ENCODE results near the gene NCKAP5. TPM values are rescaled to one million over a fixed set of nuclear protein-coding genes. Genes with fewer than 3 reads are reported as not detected.

NCKAP5 gene
- total RNA-seq, 2 donors from 2014 or later = 2.0 to 7.1 TPM

- no peaks in the 10 kb centered on the region for H3K36me3 ChIP-seq
- no peaks in the 10 kb centered on the region for H3K4me1 ChIP-seq (replicated peaks)
- H3K27ac ChIP-seq = no peak overlapping the region
- no peaks in the 10 kb centered on the region for H3K27me3 ChIP-seq (replicated peaks; ENCODE audit: insufficient read depth)
- H3K9me3 ChIP-seq = no peaks in the 10 kb centered on the region
- no peak for TF ChIP-seq POLR2A (IDR thresholded peaks at IDR 0.05)
- TF ChIP-seq POLR2AphosphoS5 (IDR thresholded peaks at IDR 0.05) = no peak
- TF ChIP-seq CTCF (IDR thresholded peaks at IDR 0.05) = no peak
- DNase-seq (ENCODE audit: low spot score) = no peak
- no peak overlapping the region for H3K4me3 ChIP-seq
- intact Hi-C loops (cut with DNase I) = no loop called here
Observed at GRCh38 chr2:133158442-133158841, 409.8 kb downstream of the NCKAP5 start.

GRCh38 chr2:133158024-133158423, 410.2 kb downstream of the NCKAP5 start:
- TF ChIP-seq POLR2AphosphoS5 (IDR thresholded peaks at IDR 0.05) = no peak
- no peak for TF ChIP-seq CTCF (IDR thresholded peaks at IDR 0.05)
- no peak for TF ChIP-seq POLR2A (IDR thresholded peaks at IDR 0.05)

GRCh38 chr2:133157141-133157540, 411.1 kb downstream of the NCKAP5 start:
- Histone ChIP-seq H3K9me3 (no peaks in the 10 kb centered on the region), H3K4me3 (no peak overlapping the region), H3K36me3 (no peaks in the 10 kb centered on the region), H3K27me3 (replicated peaks; ENCODE audit: insufficient read depth) (no peaks in the 10 kb centered on the region), H3K27ac (no peak overlapping the region), H3K4me1 (replicated peaks) (no peaks in the 10 kb centered on the region)
- TF ChIP-seq POLR2AphosphoS5 (IDR thresholded peaks at IDR 0.05) (no peak), POLR2A (IDR thresholded peaks at IDR 0.05) (no peak), CTCF (IDR thresholded peaks at IDR 0.05) (no peak)
- intact Hi-C loops (cut with DNase I) = no loop called here
- 83% methylated on average over 3 of the region's 3 CpGs for WGBS
- no peak for DNase-seq (ENCODE audit: low spot score)

More at GRCh38 chr2:133158024-133158423, 410.2 kb downstream of the NCKAP5 start:
- no peaks in the 10 kb centered on the region for H3K36me3 ChIP-seq
- H3K9me3 ChIP-seq = no peaks in the 10 kb centered on the region
- DNase-seq (ENCODE audit: low spot score) = no peak
- 30% methylated on average over 1 of the region's 1 CpG for WGBS
- intact Hi-C loops (cut with DNase I) = no loop called here
- H3K27ac ChIP-seq = no peak overlapping the region
- no peak overlapping the region for H3K4me3 ChIP-seq
- H3K27me3 ChIP-seq (replicated peaks; ENCODE audit: insufficient read depth) = no peaks in the 10 kb centered on the region
- H3K4me1 ChIP-seq (replicated peaks) = no peaks in the 10 kb centered on the region

- 90% methylated on average over 1 of the region's 1 CpG for WGBS
- H3K4me3 ChIP-seq = no peak overlapping the region
- intact Hi-C loops (cut with DNase I) = no loop called here
- no peak for DNase-seq (ENCODE audit: low spot score)
- TF ChIP-seq CTCF (IDR thresholded peaks at IDR 0.05) (no peak), POLR2AphosphoS5 (IDR thresholded peaks at IDR 0.05) (no peak), POLR2A (IDR thresholded peaks at IDR 0.05) (no peak)
- H3K4me1 ChIP-seq (replicated peaks) = no peaks in the 10 kb centered on the region
- no peaks in the 10 kb centered on the region for H3K9me3 ChIP-seq
- no peaks in the 10 kb centered on the region for H3K36me3 ChIP-seq
- no peak overlapping the region for H3K27ac ChIP-seq
- no peaks in the 10 kb centered on the region for H3K27me3 ChIP-seq (replicated peaks; ENCODE audit: insufficient read depth)
Observed at GRCh38 chr2:133152801-133153200, 415.5 kb downstream of the NCKAP5 start.

- DNase-seq (ENCODE audit: low spot score) = no peak
- Histone ChIP-seq H3K9me3 (no peaks in the 10 kb centered on the region), H3K27me3 (replicated peaks; ENCODE audit: insufficient read depth) (no peaks in the 10 kb centered on the region), H3K36me3 (no peaks in the 10 kb centered on the region), H3K4me3 (no peak overlapping the region), H3K4me1 (replicated peaks) (no peaks in the 10 kb centered on the region), H3K27ac (no peak overlapping the region)
- TF ChIP-seq CTCF (IDR thresholded peaks at IDR 0.05) (no peak), POLR2A (IDR thresholded peaks at IDR 0.05) (no peak), POLR2AphosphoS5 (IDR thresholded peaks at IDR 0.05) (no peak)
- intact Hi-C loops (cut with DNase I) = no loop called here
- 84% methylated on average over 2 of the region's 2 CpGs for WGBS
Observed at GRCh38 chr2:133148187-133148586, 420.1 kb downstream of the NCKAP5 start.

Data from prostate gland (tissue), 2 donors.